ENCODE measurements around the gene RPS6KA5.

Gene RPS6KA5

DNA sequence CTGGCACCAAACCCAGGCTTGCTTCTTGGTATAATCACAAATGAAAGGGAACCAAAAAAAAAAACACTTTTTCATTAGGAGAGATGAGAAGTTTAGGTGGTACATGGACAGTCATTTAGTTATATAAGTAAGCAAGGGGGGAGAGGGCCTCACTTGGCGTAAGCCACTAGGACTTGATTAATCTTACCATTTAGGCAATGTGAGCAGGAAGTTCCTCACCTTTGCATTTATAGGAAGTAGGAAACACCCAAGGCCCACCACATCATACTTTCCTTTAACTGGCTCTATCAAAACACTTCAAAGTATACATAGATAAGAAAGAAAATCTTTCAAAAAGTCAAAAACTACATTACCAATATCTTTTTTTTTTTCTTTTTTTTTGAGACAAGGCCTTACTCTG lies 6.7 kb upstream of the RPS6KA5 start:
- TF ChIP-seq POLR2AphosphoS5 (IDR thresholded peaks at IDR 0.05; ENCODE audit: low read depth, low read length): no peak
- no peak for TF ChIP-seq POU2F2 (IDR thresholded peaks at IDR 0.05; ENCODE audit: low read depth, low read length)
- no peak for TF ChIP-seq PAX5 (IDR thresholded peaks at IDR 0.05; ENCODE audit: insufficient read depth, low read length, severe bottlenecking)
- no peak for TF ChIP-seq SPI1 (IDR thresholded peaks at IDR 0.05; ENCODE audit: low read depth, low read length)
- no peak for TF ChIP-seq POLR2A (IDR thresholded peaks at IDR 0.05; ENCODE audit: low read depth, low read length)
- TF ChIP-seq TAF1 (IDR thresholded peaks at IDR 0.05; ENCODE audit: low read depth, low read length): no peak
- FAIRE-seq: no peak
- DNase-seq (ENCODE audit: insufficient read length, low spot score): no peak

DNA sequence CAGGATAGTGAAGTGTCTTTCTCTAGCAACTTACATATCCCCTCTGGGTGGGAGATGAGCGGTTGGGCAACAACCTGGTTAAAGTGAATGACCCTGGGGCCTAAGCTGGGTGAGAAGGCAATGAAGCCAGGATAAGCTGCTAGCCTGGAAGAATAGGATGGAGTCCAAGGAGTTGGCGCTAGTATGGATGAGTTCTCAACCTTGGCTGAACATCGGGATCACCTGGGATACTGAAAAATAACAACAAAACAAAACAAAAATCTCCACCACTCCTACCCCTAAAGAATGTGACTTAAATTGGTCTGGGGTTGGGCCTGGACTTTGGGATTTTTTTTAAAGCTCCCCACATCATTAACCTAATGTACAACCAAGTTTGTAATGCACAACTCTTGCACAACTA lies 4.8 kb upstream of the RPS6KA5 start:
- FAIRE-seq (no peak), DNase-seq (ENCODE audit: insufficient read length, low spot score) (no peak)
- TF ChIP-seq POLR2AphosphoS5 (IDR thresholded peaks at IDR 0.05; ENCODE audit: low read depth, low read length) (no peak), POLR2A (IDR thresholded peaks at IDR 0.05; ENCODE audit: low read depth, low read length) (no peak), SPI1 (IDR thresholded peaks at IDR 0.05; ENCODE audit: low read depth, low read length) (no peak)

- TF ChIP-seq TAF1 (IDR thresholded peaks at IDR 0.05; ENCODE audit: low read depth, low read length): no peak
- no peak for TF ChIP-seq POU2F2 (IDR thresholded peaks at IDR 0.05; ENCODE audit: low read depth, low read length)
- TF ChIP-seq PAX5 (IDR thresholded peaks at IDR 0.05; ENCODE audit: insufficient read depth, low read length, severe bottlenecking): no peak
- TF ChIP-seq SPI1 (IDR thresholded peaks at IDR 0.05; ENCODE audit: low read depth, low read length): peak; percentile 62
- TF ChIP-seq POLR2A (IDR thresholded peaks at IDR 0.05; ENCODE audit: low read depth, low read length): no peak
- FAIRE-seq: peak; percentile 47
- peak; percentile 13 for DNase-seq (ENCODE audit: insufficient read length, low spot score)
Observed at GRCh38 chr14:91063119-91063518, 2.7 kb upstream of the RPS6KA5 start.

DNA sequence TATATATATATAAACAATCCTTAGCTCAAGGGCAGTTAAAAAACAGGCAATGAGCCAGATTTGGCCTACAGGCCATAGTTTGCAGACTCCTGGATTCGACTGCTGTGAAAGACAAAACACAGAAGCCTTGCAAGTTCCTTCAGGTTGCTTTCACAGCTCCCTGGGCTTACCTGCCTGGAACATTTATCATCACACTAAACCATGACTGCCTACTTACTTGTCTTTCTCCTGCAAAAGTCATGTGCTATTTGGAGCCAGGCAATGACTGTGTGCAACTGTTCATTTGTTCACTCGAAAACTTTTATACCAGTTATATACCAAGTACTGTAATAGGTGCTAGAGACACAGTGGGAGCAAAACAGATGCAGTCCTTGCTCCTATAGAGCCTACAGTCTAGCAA lies 2.2 kb upstream of the RPS6KA5 start:
- DNase-seq (ENCODE audit: insufficient read length, low spot score) (no peak), FAIRE-seq (no peak)
- no peak for TF ChIP-seq POLR2A (IDR thresholded peaks at IDR 0.05; ENCODE audit: low read depth, low read length)
- TF ChIP-seq POU2F2 (IDR thresholded peaks at IDR 0.05; ENCODE audit: low read depth, low read length): no peak
- no peak for TF ChIP-seq POLR2AphosphoS5 (IDR thresholded peaks at IDR 0.05; ENCODE audit: low read depth, low read length)
- no peak for TF ChIP-seq PAX5 (IDR thresholded peaks at IDR 0.05; ENCODE audit: insufficient read depth, low read length, severe bottlenecking)
- TF ChIP-seq TAF1 (IDR thresholded peaks at IDR 0.05; ENCODE audit: low read depth, low read length): no peak
- TF ChIP-seq SPI1 (IDR thresholded peaks at IDR 0.05; ENCODE audit: low read depth, low read length): no peak

DNA sequence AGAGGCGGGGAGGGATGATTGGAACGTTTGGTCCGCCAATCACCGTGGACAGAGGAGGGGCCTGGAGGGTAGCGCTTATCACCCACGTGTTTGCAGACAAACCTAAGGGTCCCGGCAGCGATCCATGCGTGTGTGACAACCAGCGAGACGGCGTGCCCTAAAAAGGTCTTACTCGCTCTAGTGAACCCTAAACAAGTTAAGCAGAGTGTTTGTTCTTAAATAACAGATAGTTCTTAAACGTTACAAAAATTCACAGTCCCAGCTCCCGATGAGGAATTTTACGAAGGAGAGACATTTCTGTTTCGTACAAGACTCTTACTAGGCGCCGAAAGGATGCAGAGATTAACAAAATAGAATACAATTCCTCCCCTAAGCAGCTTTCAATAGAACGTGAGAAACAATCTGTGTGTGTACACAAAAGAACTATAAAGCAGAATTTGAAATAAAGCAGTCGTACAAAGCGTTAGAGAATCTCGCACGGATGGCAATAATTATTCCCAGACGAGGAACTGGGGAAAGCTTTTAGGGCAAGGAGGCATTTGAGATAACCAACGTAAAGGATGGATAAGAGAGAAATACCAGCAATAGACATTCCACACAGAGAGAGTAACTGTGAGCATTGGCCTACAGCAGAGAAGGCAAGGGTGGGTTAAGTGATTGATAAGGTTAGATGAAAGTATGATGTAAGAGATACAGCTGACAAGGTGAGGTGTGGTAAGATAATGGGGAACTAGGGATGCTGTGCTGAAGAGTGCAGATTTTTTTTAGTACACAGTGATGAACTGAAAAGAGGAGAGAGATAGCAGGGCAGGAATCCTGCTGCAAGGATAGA lies 831 bp upstream of the RPS6KA5 start:
- DNase-seq (ENCODE audit: insufficient read length, low spot score) (no peak), FAIRE-seq (peak; percentile 61)
- TF ChIP-seq TAF1 (IDR thresholded peaks at IDR 0.05; ENCODE audit: low read depth, low read length) (peak; percentile 54; the same call in 1 of the 2 replicates), POLR2A (IDR thresholded peaks at IDR 0.05; ENCODE audit: low read depth, low read length) (0 out of 2 replicates have a peak, but pooled peaks have one; percentile 34), POU2F2 (IDR thresholded peaks at IDR 0.05; ENCODE audit: low read depth, low read length) (no peak), SPI1 (IDR thresholded peaks at IDR 0.05; ENCODE audit: low read depth, low read length) (0 out of 2 replicates have a peak, but pooled peaks have one; percentile 3), PAX5 (IDR thresholded peaks at IDR 0.05; ENCODE audit: insufficient read depth, low read length, severe bottlenecking) (no peak), POLR2AphosphoS5 (IDR thresholded peaks at IDR 0.05; ENCODE audit: low read depth, low read length) (no peak)

DNA sequence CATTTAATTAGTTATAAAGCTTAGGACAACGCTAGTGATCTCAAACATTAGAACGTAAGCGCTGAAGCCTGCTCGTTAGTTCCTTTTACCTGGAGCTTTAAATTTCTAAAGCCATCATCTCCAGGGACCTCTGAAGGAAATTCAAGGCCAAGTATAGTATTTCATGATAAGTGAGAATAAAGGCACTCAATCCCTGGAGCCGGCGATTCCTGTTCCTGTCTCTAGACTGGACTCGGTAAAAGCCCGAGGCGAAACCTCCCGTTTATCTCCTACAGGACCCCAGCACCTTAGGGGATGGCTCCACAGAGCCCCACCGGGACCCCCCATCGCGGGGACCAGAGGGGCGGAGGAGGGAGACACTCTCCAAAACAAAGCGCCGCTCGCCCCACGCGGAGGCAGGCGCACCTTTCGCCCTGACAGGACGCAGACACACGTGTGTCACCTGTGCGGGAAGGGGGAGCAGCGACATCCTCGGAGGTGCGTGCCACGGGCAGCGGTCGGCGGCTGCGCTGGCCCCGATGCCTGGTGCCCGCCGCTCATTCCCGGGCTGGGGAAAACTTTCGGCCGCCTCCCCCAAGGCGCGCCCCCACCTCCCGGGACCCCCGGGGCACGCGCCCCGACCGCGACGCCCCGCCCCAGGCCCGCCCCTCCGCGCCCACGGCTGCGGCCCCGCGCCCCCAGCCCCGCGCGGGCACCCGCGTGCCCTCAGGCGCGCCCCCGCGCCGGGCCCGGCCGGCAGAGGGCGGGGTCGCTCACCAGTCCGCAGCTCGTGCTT lies 678 bp downstream of the RPS6KA5 start:
- no peak for FAIRE-seq

DNA sequence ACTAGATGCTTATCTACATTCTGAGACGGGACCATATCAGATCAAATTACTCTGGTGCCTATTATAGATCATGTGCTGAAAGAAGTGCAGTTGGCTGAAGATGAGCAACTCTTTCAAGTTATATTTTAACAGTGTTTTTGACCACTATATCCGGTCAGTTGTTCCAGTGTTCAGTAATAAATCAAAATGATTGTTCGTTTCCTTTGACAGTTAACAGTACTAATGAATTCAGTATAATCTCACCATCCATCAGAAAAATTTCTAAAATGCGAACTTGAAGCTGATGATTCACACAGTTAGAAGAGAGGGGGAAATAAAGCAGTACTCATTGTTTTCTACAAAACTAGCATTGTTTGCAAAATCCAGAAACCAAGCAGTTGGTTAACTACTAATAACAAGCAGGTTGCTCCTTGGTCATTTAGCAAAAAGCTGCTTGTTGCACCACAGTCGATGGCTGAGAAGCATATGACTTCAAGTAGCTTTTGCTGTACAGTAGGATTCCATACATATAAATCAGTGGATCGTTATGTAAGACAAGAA lies 2.3 kb downstream of the RPS6KA5 start:
- no peak for FAIRE-seq
- DNase-seq (ENCODE audit: insufficient read length, low spot score): no peak
- no peak for TF ChIP-seq TAF1 (IDR thresholded peaks at IDR 0.05; ENCODE audit: low read depth, low read length)
- no peak for TF ChIP-seq POLR2A (IDR thresholded peaks at IDR 0.05; ENCODE audit: low read depth, low read length)
- TF ChIP-seq POU2F2 (IDR thresholded peaks at IDR 0.05; ENCODE audit: low read depth, low read length): no peak
- no peak for TF ChIP-seq SPI1 (IDR thresholded peaks at IDR 0.05; ENCODE audit: low read depth, low read length)
- TF ChIP-seq POLR2AphosphoS5 (IDR thresholded peaks at IDR 0.05; ENCODE audit: low read depth, low read length): no peak
- no peak for TF ChIP-seq PAX5 (IDR thresholded peaks at IDR 0.05; ENCODE audit: insufficient read depth, low read length, severe bottlenecking)

More for the DNA sequence above, 678 bp downstream of the RPS6KA5 start:
- TF ChIP-seq POLR2AphosphoS5 (IDR thresholded peaks at IDR 0.05; ENCODE audit: low read depth, low read length) (no peak), POU2F2 (IDR thresholded peaks at IDR 0.05; ENCODE audit: low read depth, low read length) (no peak), PAX5 (IDR thresholded peaks at IDR 0.05; ENCODE audit: insufficient read depth, low read length, severe bottlenecking) (no peak), TAF1 (IDR thresholded peaks at IDR 0.05; ENCODE audit: low read depth, low read length) (no peak), SPI1 (IDR thresholded peaks at IDR 0.05; ENCODE audit: low read depth, low read length) (no peak), POLR2A (IDR thresholded peaks at IDR 0.05; ENCODE audit: low read depth, low read length) (no peak)
- peak; percentile 23 for DNase-seq (ENCODE audit: insufficient read length, low spot score)

GRCh38 chr14:91056361-91056760 lies 4.1 kb downstream of the RPS6KA5 start:
- TF ChIP-seq SPI1 (IDR thresholded peaks at IDR 0.05; ENCODE audit: low read depth, low read length): no peak
- no peak for TF ChIP-seq TAF1 (IDR thresholded peaks at IDR 0.05; ENCODE audit: low read depth, low read length)
- no peak for TF ChIP-seq POLR2A (IDR thresholded peaks at IDR 0.05; ENCODE audit: low read depth, low read length)
- TF ChIP-seq POLR2AphosphoS5 (IDR thresholded peaks at IDR 0.05; ENCODE audit: low read depth, low read length): no peak
- TF ChIP-seq PAX5 (IDR thresholded peaks at IDR 0.05; ENCODE audit: insufficient read depth, low read length, severe bottlenecking): no peak
- TF ChIP-seq POU2F2 (IDR thresholded peaks at IDR 0.05; ENCODE audit: low read depth, low read length): no peak
- FAIRE-seq (no peak), DNase-seq (ENCODE audit: insufficient read length, low spot score) (no peak)

DNA sequence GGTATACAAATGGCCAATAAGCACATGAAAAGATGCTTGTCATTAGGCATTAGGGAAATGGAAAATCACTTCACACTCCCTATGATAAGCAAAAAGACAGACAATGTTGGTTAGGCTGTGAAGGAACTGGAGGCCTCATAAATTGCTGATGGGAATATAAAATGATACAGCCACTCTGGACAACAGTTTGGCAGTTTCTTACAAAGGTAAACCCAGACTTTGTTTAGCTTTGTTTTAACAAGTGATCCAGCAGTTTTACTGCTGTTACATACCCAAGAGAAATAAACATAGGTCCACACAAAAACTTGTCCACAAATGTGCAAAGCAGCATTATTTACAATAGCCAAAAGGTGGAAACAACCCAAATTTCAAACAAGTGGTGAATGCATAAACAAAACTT lies 5.4 kb downstream of the RPS6KA5 start:
- no peak for TF ChIP-seq TAF1 (IDR thresholded peaks at IDR 0.05; ENCODE audit: low read depth, low read length)
- TF ChIP-seq POLR2AphosphoS5 (IDR thresholded peaks at IDR 0.05; ENCODE audit: low read depth, low read length): no peak
- no peak for TF ChIP-seq PAX5 (IDR thresholded peaks at IDR 0.05; ENCODE audit: insufficient read depth, low read length, severe bottlenecking)
- TF ChIP-seq POLR2A (IDR thresholded peaks at IDR 0.05; ENCODE audit: low read depth, low read length): no peak
- DNase-seq (ENCODE audit: insufficient read length, low spot score): no peak

More for the DNA sequence above, 5.4 kb downstream of the RPS6KA5 start:
- no peak for FAIRE-seq
